Measurements from ENCODE around the gene CBX5.

Gene CBX5

DNA sequence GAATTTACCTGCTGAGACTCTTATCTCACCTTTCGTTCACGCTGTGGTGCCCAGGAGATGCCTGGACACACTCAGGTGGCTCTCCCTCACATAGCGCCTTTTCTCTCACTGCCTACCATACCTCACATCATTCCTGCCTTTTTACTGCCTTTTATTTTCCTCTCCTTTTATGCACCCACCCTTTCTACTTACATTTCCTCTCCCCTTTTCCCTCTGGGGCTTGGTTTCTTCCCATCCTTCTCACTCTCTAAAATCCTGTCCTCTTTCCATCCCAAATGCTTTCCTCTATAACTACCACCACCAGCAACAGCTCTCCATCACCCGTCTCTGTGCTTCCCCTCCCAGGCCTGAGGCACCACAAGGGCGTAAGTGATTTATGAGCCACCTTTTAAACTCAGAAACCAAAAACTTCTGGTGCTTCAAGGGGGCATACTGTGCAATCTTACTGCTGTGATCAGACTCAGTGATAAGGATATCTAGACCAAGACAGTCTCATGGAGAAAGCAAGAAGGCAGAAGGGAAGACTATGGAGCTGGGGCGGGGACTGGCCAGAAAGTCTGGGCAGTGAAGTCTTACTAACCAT, 58.4 kb downstream of the CBX5 start:
- H3K27ac ChIP-seq (ENCODE audit: low read depth, low read length, severe bottlenecking): no peak overlapping the region
- WGBS, 2 experiments (ENCODE audit: insufficient coverage in 2 of 2): 91 to 98% methylated on average over 6 of the region's 6 CpGs
- H3K9me3 ChIP-seq (ENCODE audit: control insufficient read depth, low read length): no peaks in the 10 kb centered on the region
- H3K36me3 ChIP-seq (ENCODE audit: control insufficient read depth, insufficient read depth, low read length): no peaks in the 10 kb centered on the region
- peaks cover 15% of the 10 kb centered on the region for H3K4me1 ChIP-seq (ENCODE audit: control insufficient read depth, insufficient read depth, low read length, poor library complexity, severe bottlenecking)
- H3K4me3 ChIP-seq (ENCODE audit: extremely low read depth, insufficient read depth, low read length, poor library complexity, severe bottlenecking): no peak overlapping the region

- 95 to 98% methylated on average over 7 of the region's 7 CpGs for WGBS, 2 experiments (ENCODE audit: insufficient coverage in 2 of 2)
- Histone ChIP-seq H3K9me3 (ENCODE audit: control insufficient read depth, low read length) (no peaks in the 10 kb centered on the region), H3K36me3 (ENCODE audit: control insufficient read depth, insufficient read depth, low read length) (no peaks in the 10 kb centered on the region), H3K4me1 (ENCODE audit: control insufficient read depth, insufficient read depth, low read length, poor library complexity, severe bottlenecking) (peaks cover 15% of the 10 kb centered on the region), H3K4me3 (ENCODE audit: extremely low read depth, insufficient read depth, low read length, poor library complexity, severe bottlenecking) (no peak overlapping the region), H3K27ac (ENCODE audit: low read depth, low read length, severe bottlenecking) (no peak overlapping the region)
These were observed 59.4 kb downstream of the CBX5 start for GRCh38 chr12:54220567-54220966.

DNA sequence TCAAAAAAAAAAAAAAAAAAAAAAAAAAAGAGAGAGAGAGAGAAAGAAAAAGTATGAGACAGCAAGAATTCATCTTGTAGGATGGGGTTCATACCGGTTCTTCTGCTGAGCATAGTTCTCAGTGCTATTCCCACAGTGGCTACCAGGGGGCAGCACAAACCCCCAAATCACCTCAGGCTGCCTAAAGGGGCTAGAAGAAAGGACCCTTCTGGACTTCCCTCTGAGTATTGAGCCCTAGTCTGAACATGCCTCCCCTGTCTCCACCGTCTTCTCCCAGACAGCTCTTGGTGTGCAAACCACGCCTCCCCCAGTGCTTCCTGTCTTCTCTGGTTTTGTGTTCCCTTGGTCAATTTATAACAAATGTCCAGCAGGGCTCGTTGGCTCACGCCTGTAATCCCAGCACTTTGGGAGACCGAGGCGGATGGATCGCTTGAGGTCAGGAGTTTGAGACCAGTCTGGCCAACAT, 59.8 kb downstream of the CBX5 start:
- H3K27ac ChIP-seq (ENCODE audit: low read depth, low read length, severe bottlenecking): no peak overlapping the region
- H3K9me3 ChIP-seq (ENCODE audit: control insufficient read depth, low read length): no peaks in the 10 kb centered on the region
- WGBS, 2 experiments (ENCODE audit: insufficient coverage in 2 of 2): 65 to 78% methylated on average over 7 to 8 of the region's 8 CpGs
- no peaks in the 10 kb centered on the region for H3K36me3 ChIP-seq (ENCODE audit: control insufficient read depth, insufficient read depth, low read length)
- peaks cover 15% of the 10 kb centered on the region for H3K4me1 ChIP-seq (ENCODE audit: control insufficient read depth, insufficient read depth, low read length, poor library complexity, severe bottlenecking)
- no peak overlapping the region for H3K4me3 ChIP-seq (ENCODE audit: extremely low read depth, insufficient read depth, low read length, poor library complexity, severe bottlenecking)

- Histone ChIP-seq H3K36me3 (ENCODE audit: control insufficient read depth, insufficient read depth, low read length) (no peaks in the 10 kb centered on the region), H3K4me1 (ENCODE audit: control insufficient read depth, insufficient read depth, low read length, poor library complexity, severe bottlenecking) (peaks cover 15% of the 10 kb centered on the region), H3K4me3 (ENCODE audit: extremely low read depth, insufficient read depth, low read length, poor library complexity, severe bottlenecking) (peak overlapping the region; percentile 28), H3K9me3 (ENCODE audit: control insufficient read depth, low read length) (no peaks in the 10 kb centered on the region), H3K27ac (ENCODE audit: low read depth, low read length, severe bottlenecking) (no peak overlapping the region)
- 6 to 8% methylated on average over 35 to 36 of the region's 39 CpGs for WGBS, 2 experiments (ENCODE audit: insufficient coverage in 2 of 2)
These were observed 62.1 kb downstream of the CBX5 start for GRCh38 chr12:54217774-54218241.

DNA sequence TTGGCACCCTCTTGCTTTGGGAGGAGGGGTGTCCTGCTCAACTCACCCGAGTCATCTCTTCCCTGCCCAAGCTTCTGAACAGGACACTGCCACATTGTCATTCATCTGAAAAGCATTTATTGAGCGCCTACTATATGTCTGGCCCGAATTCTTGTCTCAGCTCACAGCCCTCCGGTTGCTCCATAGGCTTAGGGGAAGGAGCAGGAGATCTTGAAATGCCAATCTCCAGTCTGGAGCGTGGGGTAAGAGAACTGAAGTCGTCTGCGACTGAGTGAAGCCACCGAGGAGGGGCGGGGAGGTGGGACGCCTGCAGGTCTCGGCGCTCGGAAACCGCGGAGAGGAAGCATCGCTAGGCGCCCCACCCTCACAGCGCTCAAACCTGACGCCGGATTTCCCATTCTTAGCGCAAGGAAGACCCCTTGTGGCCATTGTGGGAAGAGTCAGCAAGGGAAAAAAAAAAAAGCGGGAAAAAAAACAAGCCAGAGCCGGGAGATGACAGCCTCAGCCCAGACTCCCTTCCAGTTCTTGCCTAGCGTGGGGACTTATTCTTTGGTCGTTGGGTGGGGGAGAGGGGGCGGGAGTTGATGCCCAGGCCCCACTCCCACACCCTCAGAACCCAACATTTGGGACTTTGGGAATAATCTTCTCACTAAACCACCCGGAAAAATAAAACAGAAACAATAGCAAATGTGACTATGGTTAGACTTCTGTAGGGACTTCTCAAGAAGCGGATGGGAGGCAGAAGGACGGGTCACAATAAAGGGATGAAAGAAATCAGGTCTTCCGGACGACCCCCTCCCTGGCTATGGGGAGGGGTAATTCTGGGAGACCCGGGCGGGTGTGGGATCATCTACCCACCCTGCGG, 62.9 kb downstream of the CBX5 start:
- WGBS, 2 experiments (ENCODE audit: insufficient coverage in 2 of 2): 3 to 12% methylated on average over 9 to 17 of the region's 34 CpGs
- Histone ChIP-seq H3K4me1 (ENCODE audit: control insufficient read depth, insufficient read depth, low read length, poor library complexity, severe bottlenecking) (peaks cover 15% of the 10 kb centered on the region), H3K27ac (ENCODE audit: low read depth, low read length, severe bottlenecking) (no peak overlapping the region), H3K9me3 (ENCODE audit: control insufficient read depth, low read length) (no peaks in the 10 kb centered on the region), H3K36me3 (ENCODE audit: control insufficient read depth, insufficient read depth, low read length) (no peaks in the 10 kb centered on the region), H3K4me3 (ENCODE audit: extremely low read depth, insufficient read depth, low read length, poor library complexity, severe bottlenecking) (peak overlapping the region; percentile 28)

GRCh38 chr12:54215989-54216796, 63.7 kb downstream of the CBX5 start:
- no peaks in the 10 kb centered on the region for H3K36me3 ChIP-seq (ENCODE audit: control insufficient read depth, insufficient read depth, low read length)
- H3K9me3 ChIP-seq (ENCODE audit: control insufficient read depth, low read length): no peaks in the 10 kb centered on the region
- no peak overlapping the region for H3K27ac ChIP-seq (ENCODE audit: low read depth, low read length, severe bottlenecking)
- peaks cover 15% of the 10 kb centered on the region for H3K4me1 ChIP-seq (ENCODE audit: control insufficient read depth, insufficient read depth, low read length, poor library complexity, severe bottlenecking)
- 35 to 45% methylated on average over 25 of the region's 31 CpGs for WGBS, 2 experiments (ENCODE audit: insufficient coverage in 2 of 2)
- no peak overlapping the region for H3K4me3 ChIP-seq (ENCODE audit: extremely low read depth, insufficient read depth, low read length, poor library complexity, severe bottlenecking)

GRCh38 chr12:54214553-54215406, 65.1 kb downstream of the CBX5 start:
- no peaks in the 10 kb centered on the region for H3K9me3 ChIP-seq (ENCODE audit: control insufficient read depth, low read length)
- H3K4me3 ChIP-seq (ENCODE audit: extremely low read depth, insufficient read depth, low read length, poor library complexity, severe bottlenecking): no peak overlapping the region
- WGBS, 2 experiments (ENCODE audit: insufficient coverage in 2 of 2): 26 to 27% methylated on average over 26 to 29 of the region's 33 CpGs
- H3K36me3 ChIP-seq (ENCODE audit: control insufficient read depth, insufficient read depth, low read length): no peaks in the 10 kb centered on the region
- peaks cover 10% of the 10 kb centered on the region for H3K4me1 ChIP-seq (ENCODE audit: control insufficient read depth, insufficient read depth, low read length, poor library complexity, severe bottlenecking)
- H3K27ac ChIP-seq (ENCODE audit: low read depth, low read length, severe bottlenecking): no peak overlapping the region

DNA sequence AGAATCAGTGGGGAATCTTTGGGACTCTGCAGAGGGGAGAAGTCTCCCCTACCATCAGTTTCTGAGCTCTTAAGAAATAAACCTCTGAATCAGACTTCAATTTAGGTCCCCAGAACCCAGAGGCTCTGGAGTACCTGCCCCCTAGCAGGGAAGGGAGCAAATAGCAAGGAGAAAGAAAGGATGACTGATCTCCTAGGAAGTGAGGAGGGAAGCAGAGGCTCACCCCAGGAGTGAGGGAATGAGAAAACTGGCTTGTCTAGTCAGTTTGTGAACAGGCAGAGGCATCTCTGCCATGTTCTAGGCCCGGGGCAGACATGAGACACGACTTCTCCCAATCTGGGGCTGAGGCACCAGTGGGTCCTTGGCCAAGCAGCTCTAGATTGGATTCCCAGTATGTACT, 66.8 kb downstream of the CBX5 start:
- no peaks in the 10 kb centered on the region for H3K9me3 ChIP-seq (ENCODE audit: control insufficient read depth, low read length)
- WGBS, 2 experiments (ENCODE audit: insufficient coverage in 2 of 2): 69 to 70% methylated on average over 2 of the region's 2 CpGs
- H3K36me3 ChIP-seq (ENCODE audit: control insufficient read depth, insufficient read depth, low read length): no peaks in the 10 kb centered on the region
- no peak overlapping the region for H3K4me3 ChIP-seq (ENCODE audit: extremely low read depth, insufficient read depth, low read length, poor library complexity, severe bottlenecking)
- no peak overlapping the region for H3K27ac ChIP-seq (ENCODE audit: low read depth, low read length, severe bottlenecking)
- H3K4me1 ChIP-seq (ENCODE audit: control insufficient read depth, insufficient read depth, low read length, poor library complexity, severe bottlenecking): peaks cover 10% of the 10 kb centered on the region

GRCh38 chr12:54211920-54212319, 68.0 kb downstream of the CBX5 start:
- H3K9me3 ChIP-seq (ENCODE audit: control insufficient read depth, low read length): no peaks in the 10 kb centered on the region
- WGBS, 2 experiments (ENCODE audit: insufficient coverage in 2 of 2): 90 to 91% methylated on average over 5 to 6 of the region's 7 CpGs
- H3K27ac ChIP-seq (ENCODE audit: low read depth, low read length, severe bottlenecking): no peak overlapping the region
- H3K4me3 ChIP-seq (ENCODE audit: extremely low read depth, insufficient read depth, low read length, poor library complexity, severe bottlenecking): no peak overlapping the region
- H3K36me3 ChIP-seq (ENCODE audit: control insufficient read depth, insufficient read depth, low read length): no peaks in the 10 kb centered on the region
- peaks cover 5% of the 10 kb centered on the region for H3K4me1 ChIP-seq (ENCODE audit: control insufficient read depth, insufficient read depth, low read length, poor library complexity, severe bottlenecking)

- Histone ChIP-seq H3K9me3 (ENCODE audit: control insufficient read depth, low read length) (no peaks in the 10 kb centered on the region), H3K4me1 (ENCODE audit: control insufficient read depth, insufficient read depth, low read length, poor library complexity, severe bottlenecking) (peaks cover 5% of the 10 kb centered on the region), H3K36me3 (ENCODE audit: control insufficient read depth, insufficient read depth, low read length) (no peaks in the 10 kb centered on the region), H3K27ac (ENCODE audit: low read depth, low read length, severe bottlenecking) (no peak overlapping the region), H3K4me3 (ENCODE audit: extremely low read depth, insufficient read depth, low read length, poor library complexity, severe bottlenecking) (no peak overlapping the region)
- WGBS, 2 experiments (ENCODE audit: insufficient coverage in 2 of 2): 82 to 90% methylated on average over 5 of the region's 5 CpGs
These were observed 69.5 kb downstream of the CBX5 start for GRCh38 chr12:54210400-54210790.

All from mesodermal cell (in vitro differentiated cells).